ENCODE data around the gene ADH5. TPM values are rescaled to one million over a fixed set of nuclear protein-coding genes. Genes with fewer than 3 reads are reported as not detected.

Gene ADH5
- total and polyA plus RNA-seq, 2 of the 8 experiments (the other 6 are each of a cell fraction or from before 2014, with no cell fraction given) = 223 to 327 TPM

DNA sequence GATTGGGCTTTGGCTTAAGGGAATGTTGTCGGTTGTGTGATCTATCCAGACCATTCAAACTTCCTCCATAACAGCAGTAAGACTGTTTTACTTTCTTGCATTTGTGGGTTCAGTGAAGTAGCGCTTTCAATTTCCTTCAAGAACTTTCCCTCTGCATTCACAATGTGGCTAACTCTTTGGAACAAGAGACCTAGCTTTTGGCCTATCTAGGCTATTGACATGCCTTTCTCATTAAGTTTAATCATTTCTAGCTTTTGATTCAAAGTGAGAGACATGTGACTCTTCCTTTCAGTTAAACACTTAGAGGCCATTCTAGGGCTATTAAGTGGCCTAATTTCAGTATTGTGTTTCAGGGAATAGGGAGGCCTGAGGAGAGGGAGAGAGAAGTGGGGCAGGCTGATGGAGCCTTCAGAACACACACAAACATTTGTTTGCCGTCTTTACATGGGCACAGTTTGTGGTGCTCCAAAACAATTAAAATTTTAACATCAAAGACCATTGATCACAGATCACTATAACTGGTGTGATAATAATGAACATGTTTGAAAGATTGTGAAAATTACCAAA lies 34.1 kb downstream of the ADH5 start:
- H3K79me2 ChIP-seq (ENCODE audit: control insufficient read depth in 1 of 2, insufficient read depth in 2 of 2, low read length in 2 of 2) = no peaks in the 10 kb centered on the region
- ChIA-PET POLR2A (ENCODE audit: partially characterized antibody) (interaction anchor here (0.8 to 2.0 kb wide), 3 partner anchors 36 to 59 kb away, joined by 3 to 6 read pairs (median 3); partner anchors contain the start of gene METAP1), CTCF (ENCODE audit: partially characterized antibody) (interaction anchor here (0.7 to 4.5 kb wide), 13 partner anchors 11 to 388 kb away, joined by 3 to 20 read pairs (median 4); partner anchors contain the start of gene METAP1)
- no peak overlapping the region for H2AFZ ChIP-seq (ENCODE audit: low read length)
- WGBS, 2 experiments (ENCODE audit: extremely low coverage in 1 of 2, insufficient coverage in 1 of 2, insufficient read length in 1 of 2, insufficient replicate concordance in 2 of 2, low coverage in 1 of 2, low lambda C conversion rate in 2 of 2, missing lambda C conversion rate in 1 of 2) = 87% methylated on average over 3 of the region's 3 CpGs; no CpG with 5 or more reads in 1 of the 2 experiments
- no peak overlapping the region for H4K5ac ChIP-seq (ENCODE audit: insufficient read length, low read depth, low read length)
- no peak overlapping the region for H2AK5ac ChIP-seq (ENCODE audit: low read depth, low read length)
- H4K20me1 ChIP-seq (replicated peaks in 1 of 2; ENCODE audit: control insufficient read depth in 1 of 2, insufficient read depth in 2 of 2, low read length in 2 of 2) = peaks cover 0 to 4% of the 10 kb centered on the region in 2 experiments
- peaks cover 8 to 61% (median 33%) of the 10 kb centered on the region in 4 experiments for H3K36me3 ChIP-seq (ENCODE audit: control insufficient read depth in 2 of 4, insufficient read depth in 4 of 4, low read length in 3 of 4)
- no peak overlapping the region for H3K4me3 ChIP-seq (ENCODE audit: extremely low read depth in 1 of 4, insufficient read depth in 2 of 4, low read depth in 3 of 4, low read length in 4 of 4)
- no peak overlapping the region for H3K56ac ChIP-seq (replicated peaks; ENCODE audit: insufficient read length, low read depth, low read length)
- H3K79me1 ChIP-seq (ENCODE audit: low read depth, low read length) = no peaks in the 10 kb centered on the region
- no peaks in the 10 kb centered on the region for H3K9me3 ChIP-seq (ENCODE audit: insufficient read depth in 2 of 2, low read depth in 1 of 2, low read length in 1 of 2)
- DNase-seq (ENCODE audit: low read depth in 1 of 2, low spot score in 2 of 2) (no peak), FAIRE-seq (no peak)
- no peak overlapping the region for H3K14ac ChIP-seq (ENCODE audit: insufficient read length)
- H3K9ac ChIP-seq (replicated peaks in 1 of 4; ENCODE audit: extremely low read depth in 1 of 4, low read depth in 3 of 4, low read length in 3 of 4) = no peak overlapping the region
- no peak overlapping the region for H3K4me2 ChIP-seq (ENCODE audit: insufficient read depth in 1 of 2, low read depth in 2 of 2, low read length in 2 of 2)
- no peak overlapping the region for H3K18ac ChIP-seq (ENCODE audit: extremely low read depth, low read length)
- no peak overlapping the region for H2BK12ac ChIP-seq (ENCODE audit: low read depth, low read length)
- no peak overlapping the region for H2BK20ac ChIP-seq (ENCODE audit: low read length)
- no peak overlapping the region for H2BK15ac ChIP-seq (ENCODE audit: low read length)
- no peak overlapping the region for H4K8ac ChIP-seq (ENCODE audit: extremely low read depth, insufficient read depth, low read length)
- H3K4me1 ChIP-seq (replicated peaks in 1 of 4; ENCODE audit: control insufficient read depth in 3 of 4, insufficient read depth in 4 of 4, low read length in 3 of 4) = 0 out of 7 replicates have a peak, but pooled peaks cover 0 to 1% (median 0%) of the 10 kb centered on the region in 4 experiments
- no peak overlapping the region for H4K91ac ChIP-seq (replicated peaks; ENCODE audit: insufficient read length, low read length)
- no peak for TF ChIP-seq SIRT6 (IDR thresholded peaks at IDR 0.05; ENCODE audit: low read length)
- no peak for TF ChIP-seq POLR2A (IDR thresholded peaks at IDR 0.05; ENCODE audit: control extremely low read depth in 1 of 2, low read depth in 2 of 2, low read length in 2 of 2)
- no peak for TF ChIP-seq POLR2AphosphoS5 (IDR thresholded peaks at IDR 0.05; ENCODE audit: low read depth, low read length)
- no peak for TF ChIP-seq GABPA (IDR thresholded peaks at IDR 0.05; ENCODE audit: borderline replicate concordance, insufficient read depth, low read length)
- no peak for TF ChIP-seq SRF (IDR thresholded peaks at IDR 0.05; ENCODE audit: low read depth, low read length)
- TF ChIP-seq TEAD4 (IDR thresholded peaks at IDR 0.05; ENCODE audit: low read depth, low read length) = no peak
- no peak for TF ChIP-seq JUN (IDR thresholded peaks at IDR 0.05; ENCODE audit: low read depth, low read length)
- no peak for TF ChIP-seq RNF2 (IDR thresholded peaks at IDR 0.05; ENCODE audit: borderline replicate concordance, low read depth, low read length, missing control alignments, poor library complexity, severe bottlenecking)
- TF ChIP-seq BCL11A (IDR thresholded peaks at IDR 0.05; ENCODE audit: low read depth in 2 of 2, low read length in 2 of 2) = no peak
- TF ChIP-seq SP2 (IDR thresholded peaks at IDR 0.05; ENCODE audit: low read length) = no peak
- no peak for TF ChIP-seq GTF2F1 (IDR thresholded peaks at IDR 0.05; ENCODE audit: borderline replicate concordance, low read depth, low read length)
- TF ChIP-seq RXRA (IDR thresholded peaks at IDR 0.05; ENCODE audit: insufficient read depth, low read depth, low read length) = no peak
- H3K27me3 ChIP-seq (replicated peaks in 1 of 4; ENCODE audit: control insufficient read depth in 3 of 4, extremely low read depth in 1 of 4, insufficient read depth in 3 of 4, low read length in 3 of 4) = no peaks in the 10 kb centered on the region
- no peaks in the 10 kb centered on the region for H3K23me2 ChIP-seq (ENCODE audit: low read depth, low read length)
- H3K27ac ChIP-seq (ENCODE audit: low read depth, low read length) = no peak overlapping the region
- H3K4ac ChIP-seq (replicated peaks; ENCODE audit: insufficient read length, low read depth, low read length) = no peak overlapping the region
- no peak overlapping the region for H2BK120ac ChIP-seq (replicated peaks; ENCODE audit: low read depth, low read length)
- no peak overlapping the region for H3K23ac ChIP-seq (ENCODE audit: insufficient read length)
- H2BK5ac ChIP-seq (ENCODE audit: low read depth, low read length) = no peak overlapping the region
